GM12878 (cell line): Measurements from ENCODE around the gene OGFOD3. TPM values are rescaled to one million over a fixed set of nuclear protein-coding genes. Genes with fewer than 3 reads are reported as not detected.

ENCODE experiments used
- ATAC-seq: fragments of 200-7000 bp; cut with Tn5 transposase; 3 replicates; pipeline ENCODE4 v1.9.1; 2020; ENCODE audit warnings: mild to moderate bottlenecking, moderate library complexity
- BruUV-seq: library from RNA; stranded (reverse); fragments of 400-500 nt; replicated peaks from 2 replicates; lab custom pipeline; 2021; lab: Mats Ljungman, UMichigan
- CTCF ChIA-PET: fragments of 300-600 bp; sonication (Branson Sonifier 250); formaldehyde crosslinking; extraction: SDS; loops from one replicate; lab custom pipeline; 2021; ENCODE audit warnings: inconsistent platforms; lab: Yijun Ruan, JAX
- POLR2A ChIA-PET: fragments of 350-600 bp; formaldehyde crosslinking; extraction: SDS; loops from one replicate; lab custom pipeline; 2021; ENCODE audit warnings: inconsistent platforms; lab: Charles Lee
- RAD21 ChIA-PET: fragments of 300-600 bp; sonication (Branson Sonifier 250); formaldehyde crosslinking; loops from one replicate; lab custom pipeline; 2023; ENCODE audit warnings: antibody characterized with exemption; ENCODE audit not compliant: unreplicated experiment; lab: Charles Lee
- SMC1A ChIA-PET: fragments of 300-600 bp; sonication (Branson Sonifier 250); formaldehyde crosslinking; loops from one replicate; lab custom pipeline; 2023; ENCODE audit not compliant: unreplicated experiment, uncharacterized antibody; lab: Charles Lee
- DNase-seq: peaks from one replicate; pipeline ENCODE4 v3.0.0-alpha.2; 2011; ENCODE audit warnings: low read depth, low spot score
- FAIRE-seq: peaks from 3 replicates; lab custom pipeline; 2011; peaks lifted over from hg19 to GRCh38; lab: Jason Lieb, UNC
- H2AFZ ChIP-seq: 2 replicates; pipeline ENCODE4 v1.6.0; 2011; ENCODE audit warnings: low read depth, low read length, control low read depth; ENCODE audit not compliant: control insufficient read depth
- H3K27ac ChIP-seq: 2 replicates; pipeline ENCODE4 v1.5.1; 2011; ENCODE audit warnings: control low read depth; ENCODE audit not compliant: control insufficient read depth, insufficient read depth
- H3K27me3 ChIP-seq, 2 experiments: replicated peaks in 1 of 2; 2 replicates each; pipeline versions ENCODE4 v1.6.0 to v1.6.1; 2011; ENCODE audit warnings: low read length in 1 of 2; ENCODE audit not compliant: control insufficient read depth in 2 of 2, insufficient read depth in 2 of 2
- H3K36me3 ChIP-seq, 2 experiments: 2 replicates each; pipeline ENCODE4 v1.5.1; 2011; ENCODE audit warnings: low read length in 1 of 2; ENCODE audit not compliant: control insufficient read depth in 2 of 2, insufficient read depth in 2 of 2
- H3K4me1 ChIP-seq: 2 replicates; pipeline ENCODE4 v1.6.1; 2011; ENCODE audit warnings: mild to moderate bottlenecking, low read length, moderate library complexity, mixed read lengths; ENCODE audit not compliant: control insufficient read depth, insufficient read depth
- H3K4me2 ChIP-seq: 2 replicates; pipeline ENCODE4 v1.6.0; 2011; ENCODE audit warnings: control low read depth; ENCODE audit not compliant: control insufficient read depth, insufficient read depth
- H3K4me3 ChIP-seq: fragments of 200-600 bp; sonication (generic); 2 replicates; pipeline ENCODE4 v1.5.1; 2016
- H3K79me2 ChIP-seq: 2 replicates; pipeline ENCODE4 v1.6.0; 2011; ENCODE audit warnings: low read length; ENCODE audit not compliant: control insufficient read depth, insufficient read depth
- H3K9ac ChIP-seq: 2 replicates; pipeline ENCODE4 v1.8.0; 2011; ENCODE audit warnings: low read length, control low read depth, mixed read lengths; ENCODE audit not compliant: control insufficient read depth, insufficient read depth
- H3K9me3 ChIP-seq: replicated peaks from 3 replicates; pipeline ENCODE4 v1.5.1; 2011; ENCODE audit warnings: mild to moderate bottlenecking, low read length; ENCODE audit not compliant: control insufficient read depth, insufficient read depth
- H4K20me1 ChIP-seq: 2 replicates; pipeline ENCODE4 v1.6.0; 2011; ENCODE audit not compliant: control insufficient read depth, insufficient read depth
- CEBPB ChIP-seq, 2 experiments: fragments of 150-350 bp in 1 of 2; IDR thresholded peaks; 2 replicates each; pipeline ENCODE4 v1.6.1; 2012 to 2014; ENCODE audit warnings: low read depth in 2 of 2, low read length in 2 of 2, borderline replicate concordance in 1 of 2, inconsistent platforms in 1 of 2
- KDM1A ChIP-seq: fragments of 200-600 bp; sonication (generic); IDR thresholded peaks from 2 replicates; pipeline ENCODE4 v1.6.1; 2016; ENCODE audit warnings: borderline replicate concordance
- NR2C1 ChIP-seq: fragments of 450-650 bp; IDR thresholded peaks from 2 replicates; pipeline ENCODE4 v1.6.1; 2017; ENCODE audit warnings: antibody characterized with exemption, mild to moderate bottlenecking, moderate library complexity
- NR2F1 ChIP-seq: fragments of 450-650 bp; conservative IDR thresholded peaks from 2 replicates; pipeline ENCODE4 v1.6.1; 2017; ENCODE audit warnings: mild to moderate bottlenecking
- PAX8 ChIP-seq: fragments of 450-650 bp; IDR thresholded peaks from 2 replicates; pipeline ENCODE4 v1.6.1; 2017; ENCODE audit warnings: mild to moderate bottlenecking, moderate library complexity
- RAD51 ChIP-seq: fragments of 450-650 bp; IDR thresholded peaks from 2 replicates; pipeline ENCODE4 v1.6.1; 2016; ENCODE audit warnings: moderate library complexity, mild to moderate bottlenecking, inconsistent platforms
- SREBF1 ChIP-seq: IDR thresholded peaks from 2 replicates; pipeline ENCODE4 v1.6.1; 2012; ENCODE audit warnings: mild to moderate bottlenecking, low read length
- ZNF207 ChIP-seq: fragments of 450-650 bp; IDR thresholded peaks from 2 replicates; pipeline ENCODE4 v1.6.1; 2014; ENCODE audit warnings: antibody characterized with exemption, mild to moderate bottlenecking, borderline replicate concordance
- ZSCAN29 ChIP-seq: fragments of 450-650 bp; IDR thresholded peaks from 2 replicates; pipeline ENCODE4 v1.6.1; 2017; ENCODE audit warnings: mild to moderate bottlenecking, moderate library complexity
- WGBS: methylation state at CpG from one replicate; pipeline ENCODE4 v1.1.6; 2016; ENCODE audit warnings: low lambda C conversion rate; ENCODE audit not compliant: insufficient replicate concordance, insufficient coverage; ENCODE audit errors: missing lambda C conversion rate; 5-methylcytosine and 5-hydroxymethylcytosine counted together
- in situ Hi-C: fragments of 300-500 bp; cut with MboI; formaldehyde crosslinking; loops from 9 replicates; pipeline ENCODE4 v1.14.3; 2018; ENCODE audit warnings: mixed read lengths
- intact Hi-C: fragments of 100-400 bp; cut with micrococcal nuclease; formaldehyde crosslinking; loops from one replicate; pipeline ENCODE4 v1.14.2; 2022; ENCODE audit not compliant: unreplicated experiment
- polyA plus RNA-seq, 11 experiments: library from polyadenylated mRNA; depleted of rRNA in 4 of 11; unstranded in 6 of 11; stranded (reverse) in 5 of 11; fragments of >200 nt; fragmentation: Nextera tagmentation in 4 of 11; fragmentation: Illumina TruSeq in 1 of 11; extraction: Ambion mirVana in 4 of 11; extraction: Trizol in 1 of 11; gene quantifications; 1 replicate in 1 of 11; 2 replicates in 10 of 11; pipeline versions ENCODE4 v1.2.1 to v1.2.3, GENCODE V29; 2011 to 2016; ENCODE audit warnings: inconsistent platforms in 2 of 11, missing spikeins in 2 of 11, low read depth in 1 of 11
- total RNA-seq, 4 experiments: library from RNA; depleted of rRNA in 3 of 4; stranded (reverse); fragments of >200 nt in 3 of 4; fragmentation: Illumina TruSeq in 1 of 4; extraction: Trizol in 1 of 4; gene quantifications; 2 replicates each; pipeline versions ENCODE4 v1.2.1 to v1.2.3, GENCODE V29; 2013 to 2021
- TF ChIP-seq, protein P1 (sequence below): fragments of 450-650 bp; IDR thresholded peaks from 2 replicates; pipeline ENCODE4 v1.6.1; 2018; ENCODE audit warnings: borderline replicate concordance, mild to moderate bottlenecking; ENCODE audit not compliant: partially characterized antibody
- TF ChIP-seq, protein P2 (sequence below): fragments of 450-650 bp; IDR thresholded peaks from 2 replicates; pipeline ENCODE4 v1.6.1; 2017; ENCODE audit warnings: mild to moderate bottlenecking
- TF ChIP-seq, protein P3 (sequence below): IDR thresholded peaks from 2 replicates; pipeline ENCODE4 v1.6.1; 2012; ENCODE audit warnings: mild to moderate bottlenecking, low read depth, low read length
- TF ChIP-seq, protein P4 (sequence below): fragments of 450-650 bp; IDR thresholded peaks from 2 replicates; pipeline ENCODE4 v1.6.1; 2017; ENCODE audit warnings: borderline replicate concordance

The OGFOD3 gene
- total and polyA plus RNA-seq, 10 of the 15 experiments (the other 5 are each of a cell fraction or from before 2014, with no cell fraction given) = 0.48 to 28.4 (median 18.3) TPM

DNA sequence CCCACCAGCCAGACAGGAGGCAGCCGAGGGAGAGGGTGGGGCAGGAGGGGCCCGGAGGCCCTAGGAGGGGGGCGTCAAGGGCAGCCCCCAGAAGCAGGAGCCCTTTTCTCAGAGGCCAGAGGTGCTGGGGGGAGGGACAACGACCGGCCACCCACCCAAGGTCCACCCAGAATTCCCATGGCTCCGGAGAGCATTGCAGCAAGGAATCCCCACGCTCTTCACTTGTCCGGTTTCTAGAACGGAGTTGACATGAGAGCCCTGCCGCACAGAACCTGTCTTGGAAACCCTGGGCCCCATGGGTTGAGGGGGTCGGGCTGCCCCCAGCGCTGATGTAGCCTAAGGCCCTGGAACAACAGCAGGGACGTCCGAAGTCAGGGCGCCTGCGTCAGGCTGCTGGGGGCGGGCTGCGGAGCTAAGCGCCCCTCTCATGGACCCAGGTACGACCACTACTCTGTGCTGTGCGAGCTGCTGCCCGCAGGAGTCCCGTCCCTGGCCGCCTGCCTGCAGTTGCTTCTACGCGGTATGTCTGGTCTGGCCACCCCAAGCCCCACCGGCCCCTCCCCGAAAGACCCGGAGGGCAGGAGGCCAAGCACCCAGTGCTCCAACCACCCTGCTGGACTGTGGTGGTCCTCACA is 20.9 kb upstream of the OGFOD3 start:
- Histone ChIP-seq H3K79me2 (no peaks in the 10 kb centered on the region), H3K9me3 (no peaks in the 10 kb centered on the region), H3K9ac (no peak overlapping the region), H3K36me3 (peaks cover 4 to 18% of the 10 kb centered on the region in 2 experiments; a peak in 3 of 4 replicates), H3K27ac (no peak overlapping the region), H4K20me1 (no peaks in the 10 kb centered on the region; the same call in 1 of the 2 replicates), H3K27me3 (no peaks in the 10 kb centered on the region), H3K4me2 (no peak overlapping the region), H3K4me1 (peaks cover 18% of the 10 kb centered on the region), H2AFZ (no peak overlapping the region), H3K4me3 (no peak overlapping the region)
- 90% methylated on average over 29 of the region's 29 CpGs for WGBS
- CTCF ChIA-PET = no interaction called here
- in situ Hi-C loops = no loop called here
- POLR2A ChIA-PET = no interaction called here
- FAIRE-seq (no peak), ATAC-seq (no peak), DNase-seq (no peak)
- intact Hi-C loops = no loop called here
- BruUV-seq = no TSS peak
- SMC1A ChIA-PET = no interaction called here
- RAD21 ChIA-PET = no interaction called here
- TF ChIP-seq PAX8 = no peak
- no peak for TF ChIP-seq SREBF1
- TF ChIP-seq, protein P1, sequence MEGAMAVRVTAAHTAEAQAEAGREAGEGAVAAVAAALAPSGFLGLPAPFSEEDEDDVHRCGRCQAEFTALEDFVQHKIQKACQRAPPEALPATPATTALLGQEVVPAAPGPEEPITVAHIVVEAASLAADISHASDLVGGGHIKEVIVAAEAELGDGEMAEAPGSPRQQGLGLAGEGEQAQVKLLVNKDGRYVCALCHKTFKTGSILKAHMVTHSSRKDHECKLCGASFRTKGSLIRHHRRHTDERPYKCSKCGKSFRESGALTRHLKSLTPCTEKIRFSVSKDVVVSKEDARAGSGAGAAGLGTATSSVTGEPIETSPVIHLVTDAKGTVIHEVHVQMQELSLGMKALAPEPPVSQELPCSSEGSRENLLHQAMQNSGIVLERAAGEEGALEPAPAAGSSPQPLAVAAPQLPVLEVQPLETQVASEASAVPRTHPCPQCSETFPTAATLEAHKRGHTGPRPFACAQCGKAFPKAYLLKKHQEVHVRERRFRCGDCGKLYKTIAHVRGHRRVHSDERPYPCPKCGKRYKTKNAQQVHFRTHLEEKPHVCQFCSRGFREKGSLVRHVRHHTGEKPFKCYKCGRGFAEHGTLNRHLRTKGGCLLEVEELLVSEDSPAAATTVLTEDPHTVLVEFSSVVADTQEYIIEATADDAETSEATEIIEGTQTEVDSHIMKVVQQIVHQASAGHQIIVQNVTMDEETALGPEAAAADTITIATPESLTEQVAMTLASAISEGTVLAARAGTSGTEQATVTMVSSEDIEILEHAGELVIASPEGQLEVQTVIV = no peak
- no peak for TF ChIP-seq CEBPB (IDR thresholded peaks at IDR 0.05; ENCODE audit: borderline replicate concordance in 1 of 2, low read depth in 2 of 2, low read length in 2 of 2)
- TF ChIP-seq, protein P2, sequence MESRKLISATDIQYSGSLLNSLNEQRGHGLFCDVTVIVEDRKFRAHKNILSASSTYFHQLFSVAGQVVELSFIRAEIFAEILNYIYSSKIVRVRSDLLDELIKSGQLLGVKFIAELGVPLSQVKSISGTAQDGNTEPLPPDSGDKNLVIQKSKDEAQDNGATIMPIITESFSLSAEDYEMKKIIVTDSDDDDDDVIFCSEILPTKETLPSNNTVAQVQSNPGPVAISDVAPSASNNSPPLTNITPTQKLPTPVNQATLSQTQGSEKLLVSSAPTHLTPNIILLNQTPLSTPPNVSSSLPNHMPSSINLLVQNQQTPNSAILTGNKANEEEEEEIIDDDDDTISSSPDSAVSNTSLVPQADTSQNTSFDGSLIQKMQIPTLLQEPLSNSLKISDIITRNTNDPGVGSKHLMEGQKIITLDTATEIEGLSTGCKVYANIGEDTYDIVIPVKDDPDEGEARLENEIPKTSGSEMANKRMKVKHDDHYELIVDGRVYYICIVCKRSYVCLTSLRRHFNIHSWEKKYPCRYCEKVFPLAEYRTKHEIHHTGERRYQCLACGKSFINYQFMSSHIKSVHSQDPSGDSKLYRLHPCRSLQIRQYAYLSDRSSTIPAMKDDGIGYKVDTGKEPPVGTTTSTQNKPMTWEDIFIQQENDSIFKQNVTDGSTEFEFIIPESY = no peak
- TF ChIP-seq, protein P3, sequence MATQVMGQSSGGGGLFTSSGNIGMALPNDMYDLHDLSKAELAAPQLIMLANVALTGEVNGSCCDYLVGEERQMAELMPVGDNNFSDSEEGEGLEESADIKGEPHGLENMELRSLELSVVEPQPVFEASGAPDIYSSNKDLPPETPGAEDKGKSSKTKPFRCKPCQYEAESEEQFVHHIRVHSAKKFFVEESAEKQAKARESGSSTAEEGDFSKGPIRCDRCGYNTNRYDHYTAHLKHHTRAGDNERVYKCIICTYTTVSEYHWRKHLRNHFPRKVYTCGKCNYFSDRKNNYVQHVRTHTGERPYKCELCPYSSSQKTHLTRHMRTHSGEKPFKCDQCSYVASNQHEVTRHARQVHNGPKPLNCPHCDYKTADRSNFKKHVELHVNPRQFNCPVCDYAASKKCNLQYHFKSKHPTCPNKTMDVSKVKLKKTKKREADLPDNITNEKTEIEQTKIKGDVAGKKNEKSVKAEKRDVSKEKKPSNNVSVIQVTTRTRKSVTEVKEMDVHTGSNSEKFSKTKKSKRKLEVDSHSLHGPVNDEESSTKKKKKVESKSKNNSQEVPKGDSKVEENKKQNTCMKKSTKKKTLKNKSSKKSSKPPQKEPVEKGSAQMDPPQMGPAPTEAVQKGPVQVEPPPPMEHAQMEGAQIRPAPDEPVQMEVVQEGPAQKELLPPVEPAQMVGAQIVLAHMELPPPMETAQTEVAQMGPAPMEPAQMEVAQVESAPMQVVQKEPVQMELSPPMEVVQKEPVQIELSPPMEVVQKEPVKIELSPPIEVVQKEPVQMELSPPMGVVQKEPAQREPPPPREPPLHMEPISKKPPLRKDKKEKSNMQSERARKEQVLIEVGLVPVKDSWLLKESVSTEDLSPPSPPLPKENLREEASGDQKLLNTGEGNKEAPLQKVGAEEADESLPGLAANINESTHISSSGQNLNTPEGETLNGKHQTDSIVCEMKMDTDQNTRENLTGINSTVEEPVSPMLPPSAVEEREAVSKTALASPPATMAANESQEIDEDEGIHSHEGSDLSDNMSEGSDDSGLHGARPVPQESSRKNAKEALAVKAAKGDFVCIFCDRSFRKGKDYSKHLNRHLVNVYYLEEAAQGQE = no peak
- TF ChIP-seq, protein P4, sequence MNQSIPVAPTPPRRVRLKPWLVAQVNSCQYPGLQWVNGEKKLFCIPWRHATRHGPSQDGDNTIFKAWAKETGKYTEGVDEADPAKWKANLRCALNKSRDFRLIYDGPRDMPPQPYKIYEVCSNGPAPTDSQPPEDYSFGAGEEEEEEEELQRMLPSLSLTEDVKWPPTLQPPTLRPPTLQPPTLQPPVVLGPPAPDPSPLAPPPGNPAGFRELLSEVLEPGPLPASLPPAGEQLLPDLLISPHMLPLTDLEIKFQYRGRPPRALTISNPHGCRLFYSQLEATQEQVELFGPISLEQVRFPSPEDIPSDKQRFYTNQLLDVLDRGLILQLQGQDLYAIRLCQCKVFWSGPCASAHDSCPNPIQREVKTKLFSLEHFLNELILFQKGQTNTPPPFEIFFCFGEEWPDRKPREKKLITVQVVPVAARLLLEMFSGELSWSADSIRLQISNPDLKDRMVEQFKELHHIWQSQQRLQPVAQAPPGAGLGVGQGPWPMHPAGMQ = no peak
- TF ChIP-seq ZSCAN29 = no peak
- no peak for TF ChIP-seq NR2C1
- TF ChIP-seq KDM1A = no peak
- TF ChIP-seq NR2F1 = no peak
- no peak for TF ChIP-seq ZNF207
- no peak for TF ChIP-seq RAD51
